HFFc6 (cell line): ENCODE measurements around the gene PKNOX1. TPM values are rescaled to one million over a fixed set of nuclear protein-coding genes. Genes with fewer than 3 reads are reported as not detected.
A peak's percentile ranks its signal among the peaks of the same experiment; 100 is the strongest.

Source experiments
- DNase-seq: peaks from one replicate; pipeline ENCODE4 v3.0.0-alpha.2; 2018
- H3K27ac Mint-ChIP-seq: 2 replicates; pipeline ENCODE4 v1.8.0; 2020; ENCODE audit warnings: mild to moderate bottlenecking, mixed read lengths
- H3K27me3 Mint-ChIP-seq: 2 replicates; pipeline ENCODE4 v1.8.0; 2021; ENCODE audit warnings: mild to moderate bottlenecking, moderate library complexity, mixed read lengths; ENCODE audit not compliant: insufficient read depth
- H3K36me3 Mint-ChIP-seq: 2 replicates; pipeline ENCODE4 v1.8.0; 2021; ENCODE audit warnings: low read depth, mixed read lengths
- H3K4me1 Mint-ChIP-seq: 2 replicates; pipeline ENCODE4 v1.8.0; 2020; ENCODE audit warnings: low read depth, mixed read lengths
- H3K4me3 Mint-ChIP-seq: 2 replicates; pipeline ENCODE4 v1.8.0; 2020; ENCODE audit warnings: mild to moderate bottlenecking, moderate library complexity, mixed read lengths
- H3K9me3 Mint-ChIP-seq: 2 replicates; pipeline ENCODE4 v1.8.0; 2020; ENCODE audit warnings: mild to moderate bottlenecking, mixed read lengths
- CTCF ChIP-seq: fragments of 200-600 bp; sonication (generic); IDR thresholded peaks from 2 replicates; pipeline ENCODE4 v1.5.0; 2021; ENCODE audit warnings: antibody characterized with exemption, mild to moderate bottlenecking
- total RNA-seq, 6 experiments: library from RNA; stranded (reverse); fragmentation: NEBNext Ultra II Directional; extraction: Animal tissue kit (Norgen Biotek cat#: 25700); gene quantifications; 2 replicates in 1 of 6; 3 replicates in 5 of 6; pipeline ENCODE4 v1.2.3, GENCODE V29; 2021

The PKNOX1 gene
- total RNA-seq, 6 experiments from 2014 or later, result 16.6 to 22.5 (median 19.2) TPM

- no peak for DNase-seq
- TF ChIP-seq CTCF, result no peak
- Mint-ChIP-seq H3K27ac (no peak overlapping the region), H3K36me3 (no peaks in the 10 kb centered on the region), H3K4me1 (peaks cover 5% of the 10 kb centered on the region), H3K4me3 (no peak overlapping the region), H3K27me3 (peaks cover 4% of the 10 kb centered on the region), H3K9me3 (no peaks in the 10 kb centered on the region)
Measured at GRCh38 chr21:42970946-42971653, 3.3 kb upstream of the PKNOX1 start.

GRCh38 chr21:42971897-42972275, 2.5 kb upstream of the PKNOX1 start:
- no peaks in the 10 kb centered on the region for H3K9me3 Mint-ChIP-seq
- no peak overlapping the region for H3K4me3 Mint-ChIP-seq
- no peak for TF ChIP-seq CTCF
- H3K27ac Mint-ChIP-seq, result no peak overlapping the region
- peaks cover 6% of the 10 kb centered on the region; the same call in 1 of the 2 replicates for H3K36me3 Mint-ChIP-seq
- no peak for DNase-seq
- H3K27me3 Mint-ChIP-seq, result peaks cover 4% of the 10 kb centered on the region
- peaks cover 13% of the 10 kb centered on the region for H3K4me1 Mint-ChIP-seq

GRCh38 chr21:42973309-42973990, 912 bp upstream of the PKNOX1 start:
- Mint-ChIP-seq H3K9me3 (no peaks in the 10 kb centered on the region), H3K4me1 (peaks cover 16% of the 10 kb centered on the region), H3K36me3 (peaks cover 16% of the 10 kb centered on the region), H3K4me3 (peak overlapping the region; percentile 69), H3K27me3 (peaks cover 4% of the 10 kb centered on the region), H3K27ac (peak overlapping the region; percentile 61; the same call in 1 of the 2 replicates)
- no peak for DNase-seq
- TF ChIP-seq CTCF, result no peak

GRCh38 chr21:42974832-42975820, 764 bp downstream of the PKNOX1 start:
- H3K27ac Mint-ChIP-seq, result peak overlapping the region; percentile 95
- H3K9me3 Mint-ChIP-seq, result no peaks in the 10 kb centered on the region
- H3K4me1 Mint-ChIP-seq, result peaks cover 17% of the 10 kb centered on the region
- peak; percentile 28 for DNase-seq
- H3K4me3 Mint-ChIP-seq, result peak overlapping the region; percentile 92
- no peaks in the 10 kb centered on the region for H3K27me3 Mint-ChIP-seq
- peaks cover 21% of the 10 kb centered on the region for H3K36me3 Mint-ChIP-seq
- no peak for TF ChIP-seq CTCF

GRCh38 chr21:42975886-42976608, 1.7 kb downstream of the PKNOX1 start:
- no peak for DNase-seq
- Mint-ChIP-seq H3K4me1 (peaks cover 26% of the 10 kb centered on the region), H3K9me3 (no peaks in the 10 kb centered on the region), H3K27me3 (no peaks in the 10 kb centered on the region), H3K36me3 (peaks cover 21% of the 10 kb centered on the region), H3K4me3 (peak overlapping the region; percentile 92), H3K27ac (peak overlapping the region; percentile 95)
- TF ChIP-seq CTCF, result no peak
